ENCODE data around the gene CHEK1. TPM values are rescaled to one million over a fixed set of nuclear protein-coding genes. Genes with fewer than 3 reads are reported as not detected.

Gene CHEK1
- total RNA-seq, 2 donors from 2014 or later: 103 to 123 TPM

GRCh38 chr11:125679837-125680236 is 54.9 kb downstream of the CHEK1 start:
- Histone ChIP-seq H3K27me3 (ENCODE audit: control insufficient read depth, insufficient read depth, low read length, poor library complexity, severe bottlenecking) (no peaks in the 10 kb centered on the region), H3K9ac (ENCODE audit: extremely low read depth, low read length, poor library complexity, severe bottlenecking) (no peak overlapping the region), H3K36me3 (ENCODE audit: control insufficient read depth, insufficient read depth, low read length) (peaks cover 44% of the 10 kb centered on the region), H3K27ac (ENCODE audit: low read depth, low read length) (no peak overlapping the region), H3K9me3 (ENCODE audit: control insufficient read depth, low read length) (no peaks in the 10 kb centered on the region), H3K4me3 (ENCODE audit: low read length) (no peak overlapping the region), H3K4me1 (ENCODE audit: control insufficient read depth, insufficient read depth, low read length) (peaks cover 9% of the 10 kb centered on the region)
- 92 to 97% methylated on average over 1 to 2 of the region's 2 CpGs for WGBS, 2 experiments (ENCODE audit: insufficient coverage in 1 of 2, insufficient read length in 1 of 2)
- DNase-seq: no peak
- TF ChIP-seq CTCF (conservative IDR thresholded peaks at IDR 0.05): no peak
- Mint-ChIP-seq H3K27ac (no peak overlapping the region), H3K9me3 (no peaks in the 10 kb centered on the region), H3K4me1 (peaks cover 22% of the 10 kb centered on the region), H3K27me3 (ENCODE audit: insufficient read depth) (no peaks in the 10 kb centered on the region), H3K36me3 (ENCODE audit: low read depth) (peaks cover 29% of the 10 kb centered on the region), H3K4me3 (no peak overlapping the region)

GRCh38 chr11:125680747-125681146 is 55.8 kb downstream of the CHEK1 start, which contains the start of gene ACRV1:
ACRV1 (minus strand) TSS chr11:125680847; CDS start chr11:125680780, 67 bp downstream.
- Mint-ChIP-seq H3K27ac (peak within 1 kb of the TSS; percentile 3), H3K4me3 (peak within 1 kb of the TSS; percentile 3), H3K4me1 (peaks cover 30% of the 10 kb centered on the region), H3K9me3 (peaks cover 3% of the 10 kb centered on the region), H3K27me3 (ENCODE audit: insufficient read depth) (no peaks in the 10 kb centered on the region), H3K36me3 (ENCODE audit: low read depth) (peaks cover 36% of the 10 kb centered on the region)
- Histone ChIP-seq H3K9me3 (ENCODE audit: control insufficient read depth, low read length) (peaks cover 2% of the 10 kb centered on the region), H3K36me3 (ENCODE audit: control insufficient read depth, insufficient read depth, low read length) (peaks cover 37% of the 10 kb centered on the region), H3K27ac (ENCODE audit: low read depth, low read length) (no peak within 1 kb of the TSS), H3K4me1 (ENCODE audit: control insufficient read depth, insufficient read depth, low read length) (peaks cover 9% of the 10 kb centered on the region), H3K27me3 (ENCODE audit: control insufficient read depth, insufficient read depth, low read length, poor library complexity, severe bottlenecking) (no peaks in the 10 kb centered on the region), H3K9ac (ENCODE audit: extremely low read depth, low read length, poor library complexity, severe bottlenecking) (no peak within 1 kb of the TSS), H3K4me3 (ENCODE audit: low read length) (peak within 1 kb of the TSS; percentile 32)
- no peak for TF ChIP-seq CTCF (conservative IDR thresholded peaks at IDR 0.05)
- DNase-seq: no peak
- WGBS, 2 experiments (ENCODE audit: insufficient coverage in 1 of 2, insufficient read length in 1 of 2): 67 to 96% methylated on average over 1 of the region's 1 CpG

GRCh38 chr11:125685228-125685627 is 60.3 kb downstream of the CHEK1 start:
- Mint-ChIP-seq H3K36me3 (ENCODE audit: low read depth) (peaks cover 30% of the 10 kb centered on the region), H3K27me3 (ENCODE audit: insufficient read depth) (no peaks in the 10 kb centered on the region), H3K9me3 (peaks cover 29% of the 10 kb centered on the region), H3K4me3 (no peak overlapping the region), H3K27ac (peak overlapping the region; percentile 68), H3K4me1 (peaks cover 36% of the 10 kb centered on the region)
- peak overlapping the region; percentile 46 for H3K4me3 ChIP-seq (ENCODE audit: low read length)
- H3K27ac ChIP-seq (ENCODE audit: low read depth, low read length): no peak overlapping the region
- no peaks in the 10 kb centered on the region for H3K27me3 ChIP-seq (ENCODE audit: control insufficient read depth, insufficient read depth, low read length, poor library complexity, severe bottlenecking)
- H3K4me1 ChIP-seq (ENCODE audit: control insufficient read depth, insufficient read depth, low read length): peaks cover 9% of the 10 kb centered on the region
- no peak overlapping the region for H3K9ac ChIP-seq (ENCODE audit: extremely low read depth, low read length, poor library complexity, severe bottlenecking)
- DNase-seq: no peak
- H3K36me3 ChIP-seq (ENCODE audit: control insufficient read depth, insufficient read depth, low read length): peaks cover 3% of the 10 kb centered on the region
- TF ChIP-seq CTCF (conservative IDR thresholded peaks at IDR 0.05): no peak
- peaks cover 27% of the 10 kb centered on the region for H3K9me3 ChIP-seq (ENCODE audit: control insufficient read depth, low read length)
- 75 to 86% methylated on average over 9 of the region's 9 CpGs for WGBS, 2 experiments (ENCODE audit: insufficient coverage in 1 of 2, insufficient read length in 1 of 2)
